Naive thymus-derived CD4-positive, alpha-beta T cell (primary cell): ENCODE results near the gene ZNF197. TPM values are rescaled to one million over a fixed set of nuclear protein-coding genes. Genes with fewer than 3 reads are reported as not detected.

Experiments
- ATAC-seq: fragments of 150-1000 bp; cut with Tn5 transposase; 2 replicates; pipeline ENCODE4 v1.10.0; 2021; ENCODE audit warnings: mild to moderate bottlenecking, moderate library complexity
- CTCF ChIA-PET: fragments of 350-600 bp; sonication (Branson Sonifier 250); formaldehyde crosslinking; loops from one replicate; lab custom pipeline; 2021; ENCODE audit warnings: antibody characterized with exemption; lab: Charles Lee
- POLR2A ChIA-PET: fragments of 350-600 bp; sonication (Branson Sonifier 250); formaldehyde crosslinking; loops from one replicate; lab custom pipeline; 2021; ENCODE audit warnings: antibody characterized with exemption, inconsistent platforms; lab: Charles Lee
- DNase-seq, 9 donors: peaks; one replicate each; pipeline versions ENCODE4 v3.0.0 to v3.0.0-alpha.2; 2020 to 2022; ENCODE audit warnings: mixed read lengths in 1 of 9
- H3K27ac ChIP-seq: one replicate; pipeline ENCODE4 v1.7.0; 2013; ENCODE audit warnings: mild to moderate bottlenecking, low read depth, low read length, moderate library complexity
- H3K27me3 ChIP-seq, 2 donors: one replicate each; pipeline ENCODE4 v1.7.0; 2013; ENCODE audit warnings: low read length in 2 of 2, mild to moderate bottlenecking in 2 of 2, moderate library complexity in 2 of 2; ENCODE audit not compliant: control insufficient read depth in 2 of 2, insufficient read depth in 2 of 2
- H3K36me3 ChIP-seq, 3 experiments: 1 replicate in 2 of 3; 2 replicates in 1 of 3; pipeline ENCODE4 v1.7.0; 2013; ENCODE audit warnings: low read length in 3 of 3, mild to moderate bottlenecking in 3 of 3, moderate library complexity in 1 of 3; ENCODE audit not compliant: insufficient read depth in 3 of 3, control insufficient read depth in 2 of 3
- H3K4me1 ChIP-seq, 2 donors: one replicate each; pipeline ENCODE4 v1.7.0; 2013; ENCODE audit warnings: low read length in 2 of 2, mild to moderate bottlenecking in 2 of 2, moderate library complexity in 1 of 2; ENCODE audit not compliant: control insufficient read depth in 2 of 2, insufficient read depth in 2 of 2
- H3K4me3 ChIP-seq: 2 replicates; pipeline ENCODE4 v1.7.0; 2013; ENCODE audit warnings: mild to moderate bottlenecking, low read length
- H3K9me3 ChIP-seq, 3 experiments: 1 replicate in 2 of 3; 2 replicates in 1 of 3; pipeline ENCODE4 v1.7.0; 2013; ENCODE audit warnings: low read length in 3 of 3; ENCODE audit not compliant: control insufficient read depth in 2 of 3
- H3K27ac Mint-ChIP-seq, 9 donors: one replicate each; pipeline ENCODE4 v1.8.0; 2020 to 2022; ENCODE audit warnings: mixed read lengths in 9 of 9, mild to moderate bottlenecking in 8 of 9, moderate library complexity in 5 of 9, inconsistent platforms in 2 of 9
- H3K27me3 Mint-ChIP-seq, 5 donors: one replicate each; pipeline ENCODE4 v1.8.0; 2021 to 2022; ENCODE audit warnings: mixed read lengths in 5 of 5, mild to moderate bottlenecking in 1 of 5
- H3K36me3 Mint-ChIP-seq, 5 donors: one replicate each; pipeline ENCODE4 v1.8.0; 2020 to 2022; ENCODE audit warnings: mixed read lengths in 5 of 5, mild to moderate bottlenecking in 3 of 5, inconsistent platforms in 1 of 5
- H3K4me1 Mint-ChIP-seq, 7 donors: one replicate each; pipeline ENCODE4 v1.8.0; 2020 to 2022; ENCODE audit warnings: mixed read lengths in 7 of 7, mild to moderate bottlenecking in 3 of 7, inconsistent platforms in 1 of 7
- H3K4me3 Mint-ChIP-seq, 10 donors: one replicate each; pipeline ENCODE4 v1.8.0; 2020 to 2022; ENCODE audit warnings: mild to moderate bottlenecking in 10 of 10, mixed read lengths in 10 of 10, moderate library complexity in 6 of 10, inconsistent platforms in 2 of 10
- H3K9me3 Mint-ChIP-seq, 11 donors: one replicate each; pipeline ENCODE4 v1.8.0; 2020 to 2022; ENCODE audit warnings: mixed read lengths in 11 of 11, mild to moderate bottlenecking in 4 of 11, inconsistent platforms in 1 of 11, moderate library complexity in 1 of 11
- intact Hi-C, 2 donors: fragments of 100-400 bp; cut with micrococcal nuclease; formaldehyde crosslinking; loops; one replicate each; pipeline ENCODE4 v1.15.1; 2023
- polyA plus RNA-seq, 2 donors: library from polyadenylated mRNA; unstranded; fragments of 300-500 nt; fragmentation: Illumina TruSeq; gene quantifications; one replicate each; pipeline ENCODE4 v1.2.3, GENCODE V29; 2021
- total RNA-seq, 6 experiments: library from RNA in 5 of 6; stranded (reverse) in 5 of 6; gene quantifications; 1 replicate in 5 of 6; 2 replicates in 1 of 6; pipeline ENCODE4 v1.2.3 and lab custom pipeline; 2021 to 2026

The ZNF197 gene
- total and polyA plus RNA-seq, 7 experiments from 2014 or later, result 5.2 to 15.6 (median 7.0) TPM

DNA sequence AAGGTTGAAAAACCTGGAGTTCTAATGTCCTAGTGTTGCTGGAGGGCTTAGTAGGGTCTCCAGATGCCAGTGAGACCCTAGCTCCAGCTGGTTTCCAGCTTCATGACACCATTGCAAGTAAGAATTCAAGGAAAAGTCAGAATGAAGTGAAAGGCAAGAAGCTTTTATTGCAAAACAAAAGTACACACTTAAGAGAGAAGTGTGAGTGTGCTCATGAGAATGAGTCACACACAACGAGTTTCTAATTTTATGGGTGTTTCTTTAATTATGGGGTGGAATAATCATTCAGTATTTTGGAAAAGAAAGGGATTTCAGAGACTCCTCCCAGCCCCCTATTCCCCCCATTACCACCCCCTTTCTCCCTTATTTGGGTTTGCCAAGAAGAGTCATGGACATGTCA lies 63.1 kb downstream of the ZNF197 start:
- intact Hi-C loops, result no loop called here
- DNase-seq (no peak), ATAC-seq (no peak)
- Mint-ChIP-seq H3K4me1 (peaks cover 7 to 22% (median 17%) of the 10 kb centered on the region in 7 donors), H3K4me3 (no peak overlapping the region), H3K27me3 (peaks cover 12 to 73% (median 53%) of the 10 kb centered on the region in 5 donors), H3K9me3 (peaks cover 12 to 89% (median 52%) of the 10 kb centered on the region in 11 donors), H3K36me3 (peaks cover 23 to 56% (median 38%) of the 10 kb centered on the region in 5 donors), H3K27ac (no peak overlapping the region)
- H3K4me3 ChIP-seq, result no peak overlapping the region
- CTCF ChIA-PET, result no interaction called here
- POLR2A ChIA-PET, result no interaction called here
- peaks cover 0 to 13% (median 0%) of the 10 kb centered on the region in 3 experiments for H3K9me3 ChIP-seq
- H3K27me3 ChIP-seq, result no peaks in the 10 kb centered on the region
- H3K27ac ChIP-seq, result no peak overlapping the region
- H3K4me1 ChIP-seq, result no peaks in the 10 kb centered on the region
- peaks cover 0 to 6% (median 0%) of the 10 kb centered on the region in 3 experiments for H3K36me3 ChIP-seq

Other genes with a start within 250 kb of the ZNF197 start
- 10 to 100 TPM; 16.8 to 37.6 (median 24.4) TPM for gene ZNF445, start 147.4 kb upstream of the ZNF197 start, total RNA-seq
- gene ZNF445, start 147.4 kb upstream of the ZNF197 start, polyA plus RNA-seq, result 1 to 10 TPM; 5.1 to 6.7 TPM
- gene ZKSCAN7, start 69.8 kb upstream of the ZNF197 start, total RNA-seq, result 1 to 10 TPM; 1.1 to 4.5 (median 1.7) TPM
- 1 to 10 TPM; 2.1 to 2.4 TPM for gene ZKSCAN7, start 69.8 kb upstream of the ZNF197 start, polyA plus RNA-seq
- gene ZNF660, start 40.1 kb upstream of the ZNF197 start, total RNA-seq, result 1 to 10 TPM in 1 of 5 experiments, under 1 TPM in 4; 0.02 to 1.7 (median 0.38) TPM
- gene ZNF660, start 40.1 kb upstream of the ZNF197 start, polyA plus RNA-seq, result under 1 TPM in 1 of 2 donors, not detected in 1; 0.41 TPM
- 1 to 10 TPM; 1.3 to 3.2 (median 2.0) TPM for gene ZNF35, start 23.7 kb downstream of the ZNF197 start, total RNA-seq
- 1 to 10 TPM in 1 of 2 donors, under 1 TPM in 1; 0.14 to 1.1 TPM for gene ZNF35, start 23.7 kb downstream of the ZNF197 start, polyA plus RNA-seq
- 1 to 10 TPM; 1.1 to 6.1 (median 4.1) TPM for gene ZNF502, start 87.6 kb downstream of the ZNF197 start, total RNA-seq
- 1 to 10 TPM; 5.0 to 5.9 TPM for gene ZNF502, start 87.6 kb downstream of the ZNF197 start, polyA plus RNA-seq
- gene ZNF501, start 104.6 kb downstream of the ZNF197 start, total RNA-seq, result 1 to 10 TPM; 1.1 to 5.3 (median 2.6) TPM
- gene ZNF501, start 104.6 kb downstream of the ZNF197 start, polyA plus RNA-seq, result 1 to 10 TPM; 1.6 to 2.2 TPM
- gene KIAA1143, start 136.6 kb downstream of the ZNF197 start, total RNA-seq, result 10 to 100 TPM; 17.5 to 44.4 (median 39.8) TPM
- gene KIAA1143, start 136.6 kb downstream of the ZNF197 start, polyA plus RNA-seq, result 10 to 100 TPM; 22.3 to 28.4 TPM
- 10 to 100 TPM in 1 of 5 experiments, under 1 TPM in 4; 0.11 to 31.9 (median 0.30) TPM for gene KIF15, start 136.8 kb downstream of the ZNF197 start, total RNA-seq
- gene KIF15, start 136.8 kb downstream of the ZNF197 start, polyA plus RNA-seq, result under 1 TPM in 1 of 2 donors, not detected in 1; 0.14 TPM
- 10 to 100 TPM; 12.1 to 25.1 (median 16.4) TPM for gene TMEM42, start 236.9 kb downstream of the ZNF197 start, total RNA-seq
- 10 to 100 TPM; 51.3 to 74.5 TPM for gene TMEM42, start 236.9 kb downstream of the ZNF197 start, polyA plus RNA-seq
- gene TGM4, start 249.6 kb downstream of the ZNF197 start, total RNA-seq, result not detected
- gene TGM4, start 249.6 kb downstream of the ZNF197 start, polyA plus RNA-seq, result under 1 TPM in 1 of 2 donors, not detected in 1; 0.07 TPM